Natural killer cell (primary cell): ENCODE data around the gene SGCD. TPM values are rescaled to one million over a fixed set of nuclear protein-coding genes. Genes with fewer than 3 reads are reported as not detected.

Experiments
- ATAC-seq, 3 donors: fragments of 150-1000 bp in 2 of 3; fragments of 200-7000 bp in 1 of 3; cut with Tn5 transposase; 1 replicate in 1 of 3; 2 replicates in 2 of 3; pipeline ENCODE4 v1.10.0; 2021; ENCODE audit warnings: mild to moderate bottlenecking in 2 of 3, moderate library complexity in 2 of 3
- DNase-seq, 2 donors: peaks; one replicate each; pipeline versions ENCODE4 v3.0.0 to v3.0.0-alpha.2; 2013 to 2021; ENCODE audit warnings: mixed read lengths in 1 of 2
- H3K27ac ChIP-seq: one replicate; pipeline ENCODE4 v1.5.1; 2013; ENCODE audit warnings: mild to moderate bottlenecking, low read length
- H3K27me3 ChIP-seq: one replicate; pipeline ENCODE4 v1.6.1; 2013; ENCODE audit warnings: low read length; ENCODE audit not compliant: control insufficient read depth, insufficient read depth
- H3K36me3 ChIP-seq: one replicate; pipeline ENCODE4 v1.6.1; 2013; ENCODE audit warnings: low read length; ENCODE audit not compliant: control insufficient read depth, insufficient read depth
- H3K4me1 ChIP-seq: one replicate; pipeline ENCODE4 v1.6.1; 2013; ENCODE audit warnings: low read length; ENCODE audit not compliant: control insufficient read depth, insufficient read depth
- H3K4me3 ChIP-seq: one replicate; pipeline ENCODE4 v1.5.1; 2013; ENCODE audit warnings: low read length
- H3K9me3 ChIP-seq: one replicate; pipeline ENCODE4 v1.6.1; 2013; ENCODE audit warnings: low read length; ENCODE audit not compliant: control insufficient read depth, insufficient read depth
- H3K27ac Mint-ChIP-seq, 2 donors: one replicate each; pipeline ENCODE4 v1.8.0; 2022; ENCODE audit warnings: mild to moderate bottlenecking in 2 of 2, mixed read lengths in 2 of 2, moderate library complexity in 1 of 2
- H3K27me3 Mint-ChIP-seq, 2 donors: one replicate each; pipeline ENCODE4 v1.8.0; 2022; ENCODE audit warnings: low read depth in 2 of 2, mixed read lengths in 2 of 2
- H3K36me3 Mint-ChIP-seq: one replicate; pipeline ENCODE4 v1.8.0; 2022; ENCODE audit warnings: mixed read lengths
- H3K4me1 Mint-ChIP-seq, 2 donors: one replicate each; pipeline ENCODE4 v1.8.0; 2022; ENCODE audit warnings: mixed read lengths in 2 of 2
- H3K4me3 Mint-ChIP-seq: one replicate; pipeline ENCODE4 v1.8.0; 2022; ENCODE audit warnings: mild to moderate bottlenecking, moderate library complexity, mixed read lengths
- H3K9me3 Mint-ChIP-seq, 2 donors: one replicate each; pipeline ENCODE4 v1.8.0; 2022; ENCODE audit warnings: mixed read lengths in 2 of 2
- WGBS: methylation state at CpG from one replicate; pipeline ENCODE4 v1.1.7; 2013; ENCODE audit warnings: missing lambda C conversion rate; ENCODE audit not compliant: insufficient coverage; 5-methylcytosine and 5-hydroxymethylcytosine counted together
- intact Hi-C: fragments of 100-400 bp; cut with micrococcal nuclease; formaldehyde crosslinking; loops from one replicate; pipeline ENCODE4 v1.14.2; 2022
- total RNA-seq, 4 donors: library from RNA; stranded (reverse); fragments of 120-200 nt in 1 of 4; gene quantifications; one replicate each; pipeline versions ENCODE4 v1.2.3 to v1.2.4, GENCODE V29; 2013 to 2022
- TF ChIP-seq, protein P1 (sequence below): fragments of 200-600 bp; IDR thresholded peaks from one replicate; pipeline ENCODE4 v1.8.0; 2022; ENCODE audit warnings: antibody characterized with exemption

SGCD gene
- total RNA-seq, 3 donors from 2014 or later (not counting 1 experiment from before 2014, with no cell fraction given), result 0.32 to 2.0 (median 1.4) TPM

- no peaks in the 10 kb centered on the region for H3K9me3 Mint-ChIP-seq
- no peaks in the 10 kb centered on the region for H3K36me3 Mint-ChIP-seq
- H3K27ac Mint-ChIP-seq, result no peak overlapping the region
- Histone ChIP-seq H3K27me3 (peaks cover 4% of the 10 kb centered on the region), H3K4me1 (no peaks in the 10 kb centered on the region), H3K27ac (no peak overlapping the region), H3K4me3 (no peak overlapping the region), H3K36me3 (no peaks in the 10 kb centered on the region), H3K9me3 (no peaks in the 10 kb centered on the region)
- DNase-seq, result no peak
- no peak overlapping the region for H3K4me3 Mint-ChIP-seq
- TF ChIP-seq, protein P1, sequence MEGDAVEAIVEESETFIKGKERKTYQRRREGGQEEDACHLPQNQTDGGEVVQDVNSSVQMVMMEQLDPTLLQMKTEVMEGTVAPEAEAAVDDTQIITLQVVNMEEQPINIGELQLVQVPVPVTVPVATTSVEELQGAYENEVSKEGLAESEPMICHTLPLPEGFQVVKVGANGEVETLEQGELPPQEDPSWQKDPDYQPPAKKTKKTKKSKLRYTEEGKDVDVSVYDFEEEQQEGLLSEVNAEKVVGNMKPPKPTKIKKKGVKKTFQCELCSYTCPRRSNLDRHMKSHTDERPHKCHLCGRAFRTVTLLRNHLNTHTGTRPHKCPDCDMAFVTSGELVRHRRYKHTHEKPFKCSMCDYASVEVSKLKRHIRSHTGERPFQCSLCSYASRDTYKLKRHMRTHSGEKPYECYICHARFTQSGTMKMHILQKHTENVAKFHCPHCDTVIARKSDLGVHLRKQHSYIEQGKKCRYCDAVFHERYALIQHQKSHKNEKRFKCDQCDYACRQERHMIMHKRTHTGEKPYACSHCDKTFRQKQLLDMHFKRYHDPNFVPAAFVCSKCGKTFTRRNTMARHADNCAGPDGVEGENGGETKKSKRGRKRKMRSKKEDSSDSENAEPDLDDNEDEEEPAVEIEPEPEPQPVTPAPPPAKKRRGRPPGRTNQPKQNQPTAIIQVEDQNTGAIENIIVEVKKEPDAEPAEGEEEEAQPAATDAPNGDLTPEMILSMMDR, result no peak
- ATAC-seq, result no peak
- intact Hi-C loops, result no loop called here
- H3K27me3 Mint-ChIP-seq, result peaks cover 13 to 32% of the 10 kb centered on the region in 2 donors
- 74% methylated on average over 3 of the region's 3 CpGs for WGBS
- H3K4me1 Mint-ChIP-seq, result no peaks in the 10 kb centered on the region
Observed at GRCh38 chr5:156438076-156438475, 111.1 kb downstream of the SGCD start.

DNA sequence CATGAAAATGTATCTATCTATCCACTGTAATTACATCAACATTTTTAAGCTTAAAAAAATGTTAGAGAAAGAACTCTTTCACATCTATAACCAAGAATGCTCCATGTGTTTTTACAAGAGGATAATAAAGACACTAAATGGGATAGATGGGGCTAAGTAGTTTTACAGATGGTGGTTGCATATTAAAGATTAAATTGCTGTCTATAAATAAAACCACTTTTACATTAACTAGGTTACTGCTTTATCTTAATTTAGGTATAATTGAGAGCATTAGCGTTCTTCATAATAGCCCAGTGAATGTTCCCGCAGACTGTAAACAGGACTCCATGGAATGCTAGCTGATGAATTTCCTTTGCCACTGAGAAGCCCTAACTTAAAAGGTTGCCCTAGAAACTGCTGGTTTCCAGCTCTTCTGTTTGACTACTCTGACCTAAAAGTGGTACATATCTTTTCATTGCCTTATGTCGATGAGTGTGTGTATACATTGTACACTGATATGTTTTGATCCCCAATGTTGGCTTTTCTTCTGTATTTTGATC, 117.9 kb downstream of the SGCD start:
- 80% methylated on average over 3 of the region's 3 CpGs for WGBS
- no peaks in the 10 kb centered on the region for H3K36me3 Mint-ChIP-seq
- no peak overlapping the region for H3K27ac ChIP-seq
- H3K4me3 ChIP-seq, result no peak overlapping the region
- DNase-seq, result no peak
- H3K27me3 ChIP-seq, result peaks cover 9% of the 10 kb centered on the region
- H3K4me3 Mint-ChIP-seq, result no peak overlapping the region
- intact Hi-C loops, result no loop called here
- no peaks in the 10 kb centered on the region for H3K4me1 ChIP-seq
- H3K9me3 Mint-ChIP-seq, result peaks cover 0 to 3% of the 10 kb centered on the region in 2 donors
- no peaks in the 10 kb centered on the region for H3K36me3 ChIP-seq
- peaks cover 29 to 30% of the 10 kb centered on the region in 2 donors for H3K27me3 Mint-ChIP-seq
- H3K27ac Mint-ChIP-seq, result no peak overlapping the region
- TF ChIP-seq, protein P1, result no peak
- ATAC-seq, result no peak
- no peaks in the 10 kb centered on the region for H3K9me3 ChIP-seq
- no peaks in the 10 kb centered on the region for H3K4me1 Mint-ChIP-seq

DNA sequence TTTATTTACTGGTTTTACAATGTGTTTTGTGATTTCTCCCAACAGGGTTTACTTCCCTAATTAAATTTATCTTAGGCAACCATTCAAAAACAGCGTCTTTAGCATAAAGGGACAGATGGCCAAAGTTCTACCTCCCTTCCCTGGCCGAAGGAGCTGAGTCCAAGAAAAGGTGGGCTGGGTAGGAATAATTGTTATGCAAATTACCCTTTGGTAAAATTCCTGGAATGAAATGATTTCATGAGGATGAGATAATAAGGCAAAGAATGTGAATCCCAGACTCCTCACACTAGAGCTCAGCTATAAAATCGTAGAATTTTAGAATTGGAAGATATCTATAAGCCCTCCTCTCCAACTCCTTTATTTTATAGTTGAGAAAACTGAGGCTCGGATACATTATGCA, 119.6 kb downstream of the SGCD start:
- no peaks in the 10 kb centered on the region for H3K4me1 ChIP-seq
- H3K27me3 ChIP-seq, result peaks cover 9% of the 10 kb centered on the region
- ATAC-seq (no peak), DNase-seq (no peak)
- TF ChIP-seq, protein P1, result no peak
- 83% methylated on average over 1 of the region's 4 CpGs for WGBS
- no peak overlapping the region for H3K4me3 Mint-ChIP-seq
- H3K4me3 ChIP-seq, result no peak overlapping the region
- H3K27me3 Mint-ChIP-seq, result peaks cover 25 to 26% of the 10 kb centered on the region in 2 donors
- no peaks in the 10 kb centered on the region for H3K36me3 Mint-ChIP-seq
- H3K27ac ChIP-seq, result no peak overlapping the region
- H3K4me1 Mint-ChIP-seq, result no peaks in the 10 kb centered on the region
- intact Hi-C loops, result no loop called here
- no peaks in the 10 kb centered on the region for H3K9me3 ChIP-seq
- no peak overlapping the region for H3K27ac Mint-ChIP-seq
- peaks cover 0 to 3% of the 10 kb centered on the region in 2 donors for H3K9me3 Mint-ChIP-seq
- H3K36me3 ChIP-seq, result no peaks in the 10 kb centered on the region

DNA sequence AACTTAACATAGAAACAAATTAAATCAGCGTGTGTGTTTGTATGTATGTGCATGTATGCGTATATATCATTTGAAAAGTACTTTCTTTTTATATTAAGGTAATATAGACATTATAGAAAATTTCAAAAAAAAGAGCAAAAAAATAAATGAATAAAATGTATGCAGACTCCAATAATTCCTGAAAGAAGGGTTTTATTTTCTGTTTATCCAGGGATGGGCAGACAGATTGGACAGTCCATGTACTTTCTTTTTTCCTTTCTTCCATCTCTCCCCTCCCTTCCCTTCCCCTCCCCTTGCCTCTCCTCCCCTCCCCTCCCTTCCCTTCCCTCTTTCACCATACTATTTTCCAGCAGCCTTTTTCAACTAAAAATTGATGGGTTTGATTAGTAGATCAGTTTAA, 123.8 kb downstream of the SGCD start:
- no peaks in the 10 kb centered on the region for H3K9me3 Mint-ChIP-seq
- peaks cover 16 to 30% of the 10 kb centered on the region in 2 donors for H3K27me3 Mint-ChIP-seq
- no CpG with 5 or more reads among the region's 2 CpGs for WGBS
- no peaks in the 10 kb centered on the region for H3K27me3 ChIP-seq
- no peak overlapping the region for H3K4me3 Mint-ChIP-seq
- no peaks in the 10 kb centered on the region for H3K36me3 Mint-ChIP-seq
- H3K4me1 ChIP-seq, result no peaks in the 10 kb centered on the region
- DNase-seq (no peak), ATAC-seq (no peak)
- no peak overlapping the region for H3K27ac ChIP-seq
- no peak overlapping the region for H3K4me3 ChIP-seq
- H3K9me3 ChIP-seq, result no peaks in the 10 kb centered on the region
- TF ChIP-seq, protein P1, result no peak
- no peak overlapping the region for H3K27ac Mint-ChIP-seq
- no peaks in the 10 kb centered on the region for H3K4me1 Mint-ChIP-seq
- intact Hi-C loops, result no loop called here
- H3K36me3 ChIP-seq, result no peaks in the 10 kb centered on the region
